PC-3 (cell line): Measurements from ENCODE around the gene GRPEL2.

Source experiments
- CTCF ChIP-seq: fragments of 300-600 bp; sonication (generic); conservative IDR thresholded peaks from 2 replicates; pipeline ENCODE4 v1.5.1; 2017; ENCODE audit warnings: antibody characterized with exemption, low read depth, mild to moderate bottlenecking, low read length
- EZH2 ChIP-seq: fragments of 300-600 bp; sonication (generic); IDR thresholded peaks from one replicate; pipeline ENCODE4 v1.6.1; 2017; ENCODE audit warnings: antibody characterized with exemption, mild to moderate bottlenecking, low read length; ENCODE audit not compliant: unreplicated experiment

- TF ChIP-seq CTCF, result no peak
- no peak for TF ChIP-seq EZH2
Observed at GRCh38 chr5:149386166-149386565, 40.9 kb downstream of the GRPEL2 start.
